Measurements from ENCODE around the gene COL21A1. TPM values are rescaled to one million over a fixed set of nuclear protein-coding genes. Genes with fewer than 3 reads are reported as not detected.

The COL21A1 gene
- total and polyA plus RNA-seq, 2 of the 13 experiments (the other 11 are each of a cell fraction or from before 2014, with no cell fraction given), result 0.13 TPM; not detected in 1

- ChIA-PET POLR2A (no interaction called here), CTCF (ENCODE audit: low intra/inter-chr PET ratio, low total read pairs) (no interaction called here)
- TF ChIP-seq ZNF124 (CRISPR knock-in tag; IDR thresholded peaks at IDR 0.05), result no peak
- no peak for TF ChIP-seq ZNF570 (CRISPR knock-in tag; IDR thresholded peaks at IDR 0.05; ENCODE audit: borderline replicate concordance)
- TF ChIP-seq, protein P1, sequence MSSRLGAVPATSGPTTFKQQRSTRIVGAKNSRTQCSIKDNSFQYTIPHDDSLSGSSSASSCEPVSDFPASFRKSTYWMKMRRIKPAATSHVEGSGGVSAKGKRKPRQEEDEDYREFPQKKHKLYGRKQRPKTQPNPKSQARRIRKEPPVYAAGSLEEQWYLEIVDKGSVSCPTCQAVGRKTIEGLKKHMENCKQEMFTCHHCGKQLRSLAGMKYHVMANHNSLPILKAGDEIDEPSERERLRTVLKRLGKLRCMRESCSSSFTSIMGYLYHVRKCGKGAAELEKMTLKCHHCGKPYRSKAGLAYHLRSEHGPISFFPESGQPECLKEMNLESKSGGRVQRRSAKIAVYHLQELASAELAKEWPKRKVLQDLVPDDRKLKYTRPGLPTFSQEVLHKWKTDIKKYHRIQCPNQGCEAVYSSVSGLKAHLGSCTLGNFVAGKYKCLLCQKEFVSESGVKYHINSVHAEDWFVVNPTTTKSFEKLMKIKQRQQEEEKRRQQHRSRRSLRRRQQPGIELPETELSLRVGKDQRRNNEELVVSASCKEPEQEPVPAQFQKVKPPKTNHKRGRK (CRISPR knock-in tag; IDR thresholded peaks at IDR 0.05), result no peak
- no peak for TF ChIP-seq HOXA7 (CRISPR knock-in tag; IDR thresholded peaks at IDR 0.05)
- no peak for TF ChIP-seq ZFY (CRISPR knock-in tag; IDR thresholded peaks at IDR 0.05)
- no peak for TF ChIP-seq ZNF614 (CRISPR knock-in tag; IDR thresholded peaks at IDR 0.05; ENCODE audit: borderline replicate concordance)
- no peak for TF ChIP-seq CHD2 (IDR thresholded peaks at IDR 0.05; ENCODE audit: low read depth, low read length)
- no peak for TF ChIP-seq HMG20A (CRISPR knock-in tag; IDR thresholded peaks at IDR 0.05; ENCODE audit: borderline replicate concordance)
- no peak for TF ChIP-seq ADNP (CRISPR knock-in tag; IDR thresholded peaks at IDR 0.05)
- TF ChIP-seq DMTF1 (CRISPR knock-in tag; IDR thresholded peaks at IDR 0.05), result no peak
- no peak for TF ChIP-seq GATAD2A (CRISPR knock-in tag; IDR thresholded peaks at IDR 0.05)
- no peak for TF ChIP-seq ZNF3 (CRISPR knock-in tag; IDR thresholded peaks at IDR 0.05)
- Histone ChIP-seq H3K9me3 (ENCODE audit: low read length) (no peaks in the 10 kb centered on the region), H3K27ac (ENCODE audit: extremely low read length, insufficient read depth, low read length) (no peak overlapping the region), H3K4me3 (replicated peaks in 1 of 3; ENCODE audit: insufficient read depth in 1 of 3, low read depth in 2 of 3, low read length in 3 of 3) (peak overlapping the region in 1 of 3 experiments; percentile 31; a peak in 1 of 6 replicates), H3K36me3 (replicated peaks in 1 of 2; ENCODE audit: control insufficient read depth in 1 of 2, insufficient read depth in 2 of 2, low read length in 2 of 2) (no peaks in the 10 kb centered on the region), H3K27me3 (ENCODE audit: control insufficient read depth in 1 of 2, insufficient read depth in 2 of 2, low read length in 2 of 2) (peaks cover 0 to 11% of the 10 kb centered on the region in 2 experiments; a peak in 1 of 5 replicates), H4K20me1 (ENCODE audit: insufficient read depth, low read length) (no peaks in the 10 kb centered on the region), H3K4me2 (ENCODE audit: low read depth, low read length) (peak overlapping the region; percentile 26), H2AFZ (ENCODE audit: low read length) (no peak overlapping the region), H3K9ac (ENCODE audit: insufficient read depth, low read depth, low read length) (no peak overlapping the region), H3K4me1 (ENCODE audit: insufficient read depth, low read length) (0 out of 2 replicates have a peak, but pooled peaks cover 8% of the 10 kb centered on the region), H3K79me2 (ENCODE audit: insufficient read depth, low read length) (no peaks in the 10 kb centered on the region)
- no TSS peak for BruUV-seq (replicated peaks)
- DNase-seq (ENCODE audit: low spot score) (no peak), FAIRE-seq (no peak), ATAC-seq (no peak)
- in situ Hi-C loops (cut with HindIII; ENCODE audit: extremely low pct_ligation_motif_present, low pct_unique_long_range_greater_than_20kb) (no loop called here), intact Hi-C loops (cut with micrococcal nuclease; ENCODE audit: unreplicated experiment) (no loop called here)
- 39% methylated on average over 12 of the region's 12 CpGs for WGBS (ENCODE audit: low lambda C conversion rate)
Measured at GRCh38 chr6:56247654-56248122, 308 bp upstream of the COL21A1 start.

All from HepG2 (cell line).